ELF-1 (cell line): ENCODE results near the gene AP2A2.

Experiments used
- DNase-seq: peaks from one replicate; pipeline ENCODE4 v3.0.0-alpha.2; 2016; ENCODE audit warnings: low read depth, low spot score

The AP2A2 gene

GRCh38 chr11:925496-926301 lies at the start of gene AP2A2:
AP2A2 (plus strand) TSS chr11:925870; CDS start chr11:926022, 152 bp downstream.
- peak; percentile 88 for DNase-seq

DNA sequence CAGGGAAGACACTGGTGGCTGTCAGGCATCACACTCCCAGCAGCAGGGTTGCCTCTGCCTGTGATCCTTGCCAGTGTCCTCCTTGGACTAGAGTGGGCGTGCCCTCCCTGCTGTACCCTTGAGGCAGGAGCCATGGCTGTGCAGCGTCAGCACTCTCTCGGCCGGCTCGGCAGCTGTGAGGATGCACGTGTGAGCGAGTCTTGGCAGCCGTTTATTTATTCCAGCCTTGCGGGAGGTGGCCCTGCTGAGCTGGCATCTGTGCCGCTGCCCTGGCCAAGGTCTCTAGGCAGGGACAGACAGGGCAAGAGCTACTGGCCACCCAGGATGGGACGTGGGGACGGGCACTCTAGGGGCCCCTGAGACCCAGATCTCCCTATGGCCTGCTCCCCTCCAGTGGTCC lies 49.1 kb upstream of the AP2A2 start:
- no peak for DNase-seq

DNA sequence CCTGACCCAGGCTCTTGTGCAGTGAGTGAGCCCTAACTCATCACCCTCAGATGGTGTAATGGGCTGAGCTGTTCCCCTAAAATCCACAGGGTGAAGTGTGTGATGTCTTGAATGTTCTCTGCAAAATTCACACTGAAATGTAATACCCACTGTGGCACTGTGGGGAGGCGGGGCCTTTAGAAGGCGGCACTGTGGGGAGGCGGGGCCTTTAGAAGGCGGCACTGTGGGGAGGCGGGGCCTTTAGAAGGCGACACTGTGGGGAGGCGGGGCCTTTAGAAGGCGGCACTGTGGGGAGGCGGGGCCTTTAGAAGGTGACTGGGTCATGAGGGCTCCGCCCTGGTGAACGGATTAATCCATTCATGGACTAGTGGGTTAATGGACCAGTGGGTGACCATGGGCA lies 48.1 kb upstream of the AP2A2 start:
- peak; percentile 64 for DNase-seq

GRCh38 chr11:880447-880846 lies 45.2 kb upstream of the AP2A2 start:
- no peak for DNase-seq

GRCh38 chr11:882596-882995 lies 43.1 kb upstream of the AP2A2 start:
- DNase-seq: no peak

DNA sequence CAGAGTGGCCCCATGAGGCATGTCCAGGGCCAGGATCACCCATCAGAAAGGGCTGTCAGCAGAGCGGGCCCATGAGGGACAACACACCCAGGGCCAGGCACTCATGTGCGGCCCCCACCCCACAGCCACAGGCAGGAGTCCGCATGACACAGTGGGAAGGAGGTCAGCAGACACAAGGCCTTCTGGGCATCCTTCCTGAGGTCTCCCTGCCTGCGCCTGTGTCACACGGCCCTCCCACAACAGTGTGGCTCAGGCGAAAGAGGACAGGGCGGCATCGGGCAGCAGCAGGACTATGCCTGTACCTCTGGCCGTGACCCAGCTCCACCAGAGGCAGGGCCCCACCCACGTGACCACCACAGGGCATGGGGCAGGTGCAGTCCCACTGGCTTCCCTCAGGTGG lies 42.1 kb upstream of the AP2A2 start:
- no peak for DNase-seq

- no peak for DNase-seq
These were observed 41.0 kb upstream of the AP2A2 start for GRCh38 chr11:884578-885070.

GRCh38 chr11:886568-886967 lies 39.1 kb upstream of the AP2A2 start:
- DNase-seq: no peak

- no peak for DNase-seq
These were observed 38.1 kb upstream of the AP2A2 start for GRCh38 chr11:887589-887988.

- DNase-seq: no peak
These were observed 37.1 kb upstream of the AP2A2 start for GRCh38 chr11:888310-889212.

- no peak for DNase-seq
These were observed 36.4 kb upstream of the AP2A2 start for GRCh38 chr11:889257-889656.

GRCh38 chr11:889687-890475 lies 35.8 kb upstream of the AP2A2 start:
- DNase-seq: no peak

GRCh38 chr11:890794-891540 lies 34.7 kb upstream of the AP2A2 start:
- no peak for DNase-seq

DNA sequence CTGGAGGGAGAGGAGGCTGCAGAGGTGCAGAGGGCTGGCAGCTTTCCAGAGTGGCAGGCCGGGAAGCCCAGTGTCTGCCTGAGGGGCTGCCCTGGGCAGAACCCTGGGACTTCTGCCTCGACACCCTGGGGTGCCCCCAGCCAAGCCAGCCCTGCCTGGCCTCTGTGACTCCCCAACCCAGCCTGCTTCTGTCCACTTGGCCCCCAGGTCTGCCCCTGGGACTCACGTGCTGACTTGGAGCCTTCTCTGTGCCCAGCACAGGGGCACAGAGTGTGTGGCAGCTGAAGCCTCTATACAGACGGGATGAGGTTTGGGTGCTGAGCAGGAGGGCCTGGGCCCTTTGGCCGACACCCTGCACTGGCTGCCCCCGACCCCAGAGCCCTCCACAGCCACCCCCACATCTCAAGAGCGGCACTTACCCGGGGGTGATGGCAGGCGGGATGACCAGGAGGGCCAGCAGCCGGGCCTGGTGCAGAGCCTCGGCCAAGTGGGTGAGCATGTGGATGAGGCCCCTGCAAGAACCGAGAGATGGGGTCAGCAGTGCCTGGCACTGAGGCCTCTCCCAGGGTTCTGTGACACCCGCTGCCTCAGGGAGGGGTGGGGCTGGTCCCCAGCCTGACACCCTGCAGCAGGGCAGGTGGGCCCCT lies 32.5 kb upstream of the AP2A2 start:
- no peak for DNase-seq

GRCh38 chr11:894575-895201 lies 31.0 kb upstream of the AP2A2 start:
- DNase-seq: no peak

GRCh38 chr11:895331-896110 lies 30.1 kb upstream of the AP2A2 start:
- DNase-seq: no peak

GRCh38 chr11:897253-898142 lies 28.2 kb upstream of the AP2A2 start:
- DNase-seq: no peak

GRCh38 chr11:898143-898511 lies 27.5 kb upstream of the AP2A2 start:
- peak; percentile 86 for DNase-seq
